GM19328 (cell line): Measurements from ENCODE around the gene KLHL29.

Experiments used
- ATAC-seq: cut with Tn5 transposase; IDR thresholded peaks from one replicate; pipeline ENCODE4 v1.9.1; 2021; ENCODE audit warnings: mild to moderate bottlenecking, moderate library complexity; ENCODE audit not compliant: unreplicated experiment

KLHL29 gene

GRCh38 chr2:23467618-23468017 lies 82.6 kb downstream of the KLHL29 start:
- ATAC-seq: no peak

- ATAC-seq: no peak
Observed at GRCh38 chr2:23468474-23469141, 83.6 kb downstream of the KLHL29 start.

GRCh38 chr2:23469142-23469540 lies 84.2 kb downstream of the KLHL29 start:
- no peak for ATAC-seq

GRCh38 chr2:23475036-23475435 lies 90.1 kb downstream of the KLHL29 start:
- ATAC-seq: no peak

GRCh38 chr2:23475473-23475872 lies 90.5 kb downstream of the KLHL29 start:
- no peak for ATAC-seq

GRCh38 chr2:23476786-23477185 lies 91.8 kb downstream of the KLHL29 start:
- no peak for ATAC-seq

- no peak for ATAC-seq
Observed at GRCh38 chr2:23477392-23477791, 92.4 kb downstream of the KLHL29 start.

- no peak for ATAC-seq
Observed at GRCh38 chr2:23478087-23478932, 93.3 kb downstream of the KLHL29 start.

GRCh38 chr2:23478933-23479683 lies 94.1 kb downstream of the KLHL29 start:
- ATAC-seq: no peak

- ATAC-seq: no peak
Observed at GRCh38 chr2:23480957-23481797, 96.2 kb downstream of the KLHL29 start.

- no peak for ATAC-seq
Observed at GRCh38 chr2:23482188-23482587, 97.2 kb downstream of the KLHL29 start.

- no peak for ATAC-seq
Observed at GRCh38 chr2:23482607-23483006, 97.6 kb downstream of the KLHL29 start.

GRCh38 chr2:23483791-23484190 lies 98.8 kb downstream of the KLHL29 start:
- ATAC-seq: no peak

GRCh38 chr2:23484275-23484674 lies 99.3 kb downstream of the KLHL29 start:
- no peak for ATAC-seq

GRCh38 chr2:23484767-23485166 lies 99.8 kb downstream of the KLHL29 start:
- ATAC-seq: no peak

GRCh38 chr2:23485261-23485660 lies 100.3 kb downstream of the KLHL29 start:
- no peak for ATAC-seq

- no peak for ATAC-seq
Observed at GRCh38 chr2:23485841-23486683, 101.1 kb downstream of the KLHL29 start.

- ATAC-seq: no peak
Observed at GRCh38 chr2:23486684-23487075, 101.7 kb downstream of the KLHL29 start.

- ATAC-seq: no peak
Observed at GRCh38 chr2:23487735-23488492, 102.9 kb downstream of the KLHL29 start.
